NCI-H187 (cell line): ENCODE measurements around the gene BMP5.

Experiments
- DNase-seq, 2 experiments: peaks; one replicate each; lab custom pipeline; 2025; lab: John Stamatoyannopoulos, UW

BMP5 gene

DNA sequence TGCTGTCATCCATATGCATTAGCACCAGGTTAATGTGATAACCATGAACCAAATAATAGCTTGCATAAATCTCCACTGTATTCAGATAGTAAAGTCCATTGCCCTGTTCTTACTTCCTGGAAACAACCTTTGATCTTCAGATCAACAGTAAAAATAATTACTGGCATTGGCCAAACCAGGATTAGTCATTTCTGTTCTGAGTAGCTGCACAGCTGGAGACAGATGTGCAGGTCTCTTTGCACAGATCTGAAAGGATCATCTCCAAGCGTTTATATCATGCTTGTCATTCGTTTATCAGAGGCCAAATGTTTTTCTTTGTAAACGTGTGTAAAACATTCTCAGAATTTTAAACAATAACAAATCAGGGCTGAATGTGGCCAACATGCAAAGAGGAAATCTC, 162.0 kb downstream of the BMP5 start:
- no peak for DNase-seq

DNA sequence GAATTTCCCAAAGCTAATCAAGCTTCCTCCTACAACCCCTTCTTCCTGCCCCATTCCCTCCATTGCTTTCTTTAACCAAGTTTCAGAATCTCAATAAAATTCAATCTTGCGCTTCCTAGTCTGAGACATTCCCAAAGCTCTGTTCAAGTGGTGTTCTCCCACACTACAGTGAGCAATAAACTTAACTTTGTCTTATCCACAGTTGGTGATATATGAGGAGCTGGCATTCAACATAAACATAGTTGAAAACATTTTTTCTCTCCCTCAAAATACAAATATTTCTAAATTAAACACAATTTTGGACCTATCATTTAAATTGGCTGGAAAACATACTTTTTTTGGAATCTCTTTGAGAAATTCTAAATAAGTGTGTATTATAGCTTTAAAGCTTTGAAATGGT, 166.7 kb downstream of the BMP5 start:
- no peak for DNase-seq

DNA sequence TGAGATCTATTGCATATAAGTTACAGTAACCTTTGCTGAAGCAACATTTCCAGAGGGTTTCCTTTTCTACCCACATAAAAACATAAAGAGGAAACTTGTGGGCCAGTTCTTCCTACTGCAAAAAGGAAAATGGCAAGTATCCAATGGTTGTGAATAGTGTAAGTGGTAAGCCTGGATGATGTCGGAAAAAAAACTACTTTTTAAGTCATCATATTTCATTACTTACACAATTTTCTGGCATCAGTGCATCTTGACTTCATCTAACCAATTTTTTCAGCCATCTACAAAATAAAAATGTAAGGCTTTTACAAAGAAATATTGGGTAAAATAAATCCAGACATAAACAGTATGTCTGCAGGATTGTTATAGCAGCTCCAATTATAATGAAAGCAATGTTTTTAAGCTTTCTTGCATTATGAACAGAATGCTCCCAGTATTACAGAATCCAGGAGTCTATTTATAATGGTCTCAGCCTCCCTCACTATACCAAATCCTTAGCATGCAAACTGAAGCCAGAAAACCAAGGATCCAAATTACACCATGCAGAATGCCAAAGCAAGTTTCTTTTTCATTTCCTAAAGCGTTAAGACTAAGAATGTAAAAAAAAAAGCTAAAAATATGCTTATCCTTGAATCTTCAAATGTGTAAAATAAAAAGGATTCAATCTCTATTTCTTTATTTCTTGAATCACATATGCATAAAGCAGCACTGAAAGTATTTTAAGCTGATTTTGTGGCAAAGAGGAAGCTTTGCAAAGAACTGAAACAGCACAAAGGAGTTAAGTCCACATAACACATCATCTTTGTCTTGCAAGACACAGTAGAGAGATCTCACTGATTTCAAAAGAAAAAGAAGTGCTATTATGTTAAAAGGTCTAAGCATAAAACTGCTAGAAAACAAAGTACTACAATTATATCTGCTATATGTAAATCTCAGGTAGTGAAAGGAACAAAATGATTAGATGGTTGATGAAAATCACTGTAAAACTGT, 169.6 kb downstream of the BMP5 start:
- DNase-seq: no peak

DNA sequence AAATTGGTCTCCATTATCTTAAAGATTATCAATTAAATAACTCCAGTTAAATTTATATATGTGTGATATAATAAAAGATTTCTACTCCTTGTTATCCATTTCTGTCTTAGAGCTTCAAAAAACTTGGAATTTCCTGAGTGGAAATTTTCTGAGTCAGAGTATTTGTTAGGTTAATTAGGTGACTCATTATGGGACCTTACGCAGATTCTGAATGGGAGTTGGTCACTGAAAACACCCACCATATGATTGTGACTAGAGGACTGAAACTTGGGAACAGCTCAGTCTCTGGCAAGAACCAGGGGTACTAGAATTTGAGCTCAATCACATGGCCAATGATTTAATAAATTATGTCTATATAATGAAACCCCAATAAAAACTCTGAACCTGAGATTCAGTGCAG, 171.0 kb downstream of the BMP5 start:
- no peak for DNase-seq
